ENCODE data around the gene KNDC1.
"Not testable (repeated sequence)": the region's sequence is repeated elsewhere in the genome, so short reads cannot be mapped to it uniquely, and the experiment has no call there.

The KNDC1 gene

GRCh38 chr10:133132473-133133291 is 27.3 kb upstream of the KNDC1 start:
- H3K9me3 Mint-ChIP-seq = no peaks in the 10 kb centered on the region
- peaks cover 11% of the 10 kb centered on the region for H3K4me1 Mint-ChIP-seq
- TF ChIP-seq CTCF (IDR thresholded peaks at IDR 0.05; ENCODE audit: unreplicated experiment in 3 of 3) = no peak
- H3K36me3 Mint-ChIP-seq (ENCODE audit: low read depth) = no peaks in the 10 kb centered on the region
- H3K4me3 Mint-ChIP-seq = no peak overlapping the region
- H3K27me3 Mint-ChIP-seq (ENCODE audit: low read depth) = peaks cover 15% of the 10 kb centered on the region
- no peak overlapping the region for H3K27ac Mint-ChIP-seq

- H3K4me3 Mint-ChIP-seq = no peak overlapping the region
- H3K27me3 Mint-ChIP-seq (ENCODE audit: low read depth) = peaks cover 15% of the 10 kb centered on the region
- no peaks in the 10 kb centered on the region for H3K36me3 Mint-ChIP-seq (ENCODE audit: low read depth)
- no peaks in the 10 kb centered on the region for H3K9me3 Mint-ChIP-seq
- no peak for TF ChIP-seq CTCF (IDR thresholded peaks at IDR 0.05; ENCODE audit: unreplicated experiment in 3 of 3)
- peak overlapping the region in 1 of 3 experiments; percentile 15 for H3K27ac Mint-ChIP-seq
- peaks cover 11% of the 10 kb centered on the region for H3K4me1 Mint-ChIP-seq
Observed at GRCh38 chr10:133133471-133134231, 26.4 kb upstream of the KNDC1 start.

GRCh38 chr10:133134411-133135115 is 25.5 kb upstream of the KNDC1 start:
- H3K9me3 Mint-ChIP-seq = no peaks in the 10 kb centered on the region
- H3K27ac Mint-ChIP-seq = peak overlapping the region in 2 of 3 experiments; percentile 41 to 60
- H3K4me3 Mint-ChIP-seq = no peak overlapping the region
- H3K4me1 Mint-ChIP-seq = peaks cover 11% of the 10 kb centered on the region
- H3K27me3 Mint-ChIP-seq (ENCODE audit: low read depth) = peaks cover 15% of the 10 kb centered on the region
- no peak for TF ChIP-seq CTCF (IDR thresholded peaks at IDR 0.05; ENCODE audit: unreplicated experiment in 3 of 3)
- H3K36me3 Mint-ChIP-seq (ENCODE audit: low read depth) = no peaks in the 10 kb centered on the region

GRCh38 chr10:133135116-133135465 is 24.9 kb upstream of the KNDC1 start:
- Mint-ChIP-seq H3K4me3 (no peak overlapping the region), H3K36me3 (ENCODE audit: low read depth) (no peaks in the 10 kb centered on the region), H3K27me3 (ENCODE audit: low read depth) (peaks cover 15% of the 10 kb centered on the region), H3K27ac (peak overlapping the region in 2 of 3 experiments; percentile 41 to 60), H3K9me3 (no peaks in the 10 kb centered on the region), H3K4me1 (peaks cover 11% of the 10 kb centered on the region)
- TF ChIP-seq CTCF (IDR thresholded peaks at IDR 0.05; ENCODE audit: unreplicated experiment in 3 of 3) = no peak

GRCh38 chr10:133137486-133138145 is 22.4 kb upstream of the KNDC1 start:
- H3K4me3 Mint-ChIP-seq; H3K27me3 Mint-ChIP-seq (ENCODE audit: low read depth); H3K36me3 Mint-ChIP-seq (ENCODE audit: low read depth); H3K4me1 Mint-ChIP-seq; H3K27ac Mint-ChIP-seq; H3K9me3 Mint-ChIP-seq: not testable (repeated sequence)
